ENCODE data around the gene SULT1C2.

- TF ChIP-seq CTCF (IDR thresholded peaks at IDR 0.05), result no peak
- TF ChIP-seq POLR2A (IDR thresholded peaks at IDR 0.05), result no peak
Measured at GRCh38 chr2:108285616-108286015, 3.1 kb upstream of the SULT1C2 start.
